Measurements from ENCODE around the gene NUDCD3. TPM values are rescaled to one million over a fixed set of nuclear protein-coding genes. Genes with fewer than 3 reads are reported as not detected.
"Not testable (repeated sequence)": the region's sequence is repeated elsewhere in the genome, so short reads cannot be mapped to it uniquely, and the experiment has no call there.

The NUDCD3 gene
- total RNA-seq, 1 donor from 2014 or later = 71.7 TPM

DNA sequence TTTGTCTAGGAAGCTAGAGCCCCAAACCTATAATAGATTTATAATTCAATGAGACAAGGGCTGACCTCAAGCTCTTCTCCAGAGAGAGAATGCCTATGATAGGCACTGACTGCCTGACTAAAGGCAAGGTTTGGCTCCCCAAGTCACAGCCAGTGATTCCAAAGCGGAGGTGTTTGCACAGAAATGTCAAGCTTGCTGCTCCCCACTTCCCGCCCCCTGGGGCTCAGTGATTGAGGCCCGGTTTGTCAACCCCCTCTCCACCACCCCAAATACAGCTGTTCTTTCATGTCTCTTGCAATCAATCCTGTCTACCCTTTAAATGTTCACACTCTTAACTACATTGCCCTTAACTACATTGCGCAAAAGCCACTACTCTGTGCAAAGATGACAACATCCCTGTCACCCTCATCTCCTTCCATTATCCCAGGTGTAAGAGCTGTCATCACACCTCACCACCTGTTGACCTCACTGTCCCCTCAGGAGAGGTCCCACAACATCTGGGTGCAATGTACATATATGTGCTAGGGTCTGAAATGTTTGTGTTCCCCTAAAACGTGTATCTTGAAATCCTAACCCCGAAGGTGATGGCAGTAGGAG, 58.0 kb downstream of the NUDCD3 start:
- Histone ChIP-seq H3K4me3 (ENCODE audit: low read depth, low read length) (no peak overlapping the region), H3K27me3 (ENCODE audit: control insufficient read depth, insufficient read depth, low read length) (no peaks in the 10 kb centered on the region), H3K36me3 (ENCODE audit: control insufficient read depth, insufficient read depth, low read length) (no peaks in the 10 kb centered on the region)
- no peak for DNase-seq (ENCODE audit: low read depth)
- TF ChIP-seq, protein P1, sequence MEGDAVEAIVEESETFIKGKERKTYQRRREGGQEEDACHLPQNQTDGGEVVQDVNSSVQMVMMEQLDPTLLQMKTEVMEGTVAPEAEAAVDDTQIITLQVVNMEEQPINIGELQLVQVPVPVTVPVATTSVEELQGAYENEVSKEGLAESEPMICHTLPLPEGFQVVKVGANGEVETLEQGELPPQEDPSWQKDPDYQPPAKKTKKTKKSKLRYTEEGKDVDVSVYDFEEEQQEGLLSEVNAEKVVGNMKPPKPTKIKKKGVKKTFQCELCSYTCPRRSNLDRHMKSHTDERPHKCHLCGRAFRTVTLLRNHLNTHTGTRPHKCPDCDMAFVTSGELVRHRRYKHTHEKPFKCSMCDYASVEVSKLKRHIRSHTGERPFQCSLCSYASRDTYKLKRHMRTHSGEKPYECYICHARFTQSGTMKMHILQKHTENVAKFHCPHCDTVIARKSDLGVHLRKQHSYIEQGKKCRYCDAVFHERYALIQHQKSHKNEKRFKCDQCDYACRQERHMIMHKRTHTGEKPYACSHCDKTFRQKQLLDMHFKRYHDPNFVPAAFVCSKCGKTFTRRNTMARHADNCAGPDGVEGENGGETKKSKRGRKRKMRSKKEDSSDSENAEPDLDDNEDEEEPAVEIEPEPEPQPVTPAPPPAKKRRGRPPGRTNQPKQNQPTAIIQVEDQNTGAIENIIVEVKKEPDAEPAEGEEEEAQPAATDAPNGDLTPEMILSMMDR (IDR thresholded peaks at IDR 0.05; ENCODE audit: insufficient read depth, low read length, poor library complexity, severe bottlenecking) = no peak

DNA sequence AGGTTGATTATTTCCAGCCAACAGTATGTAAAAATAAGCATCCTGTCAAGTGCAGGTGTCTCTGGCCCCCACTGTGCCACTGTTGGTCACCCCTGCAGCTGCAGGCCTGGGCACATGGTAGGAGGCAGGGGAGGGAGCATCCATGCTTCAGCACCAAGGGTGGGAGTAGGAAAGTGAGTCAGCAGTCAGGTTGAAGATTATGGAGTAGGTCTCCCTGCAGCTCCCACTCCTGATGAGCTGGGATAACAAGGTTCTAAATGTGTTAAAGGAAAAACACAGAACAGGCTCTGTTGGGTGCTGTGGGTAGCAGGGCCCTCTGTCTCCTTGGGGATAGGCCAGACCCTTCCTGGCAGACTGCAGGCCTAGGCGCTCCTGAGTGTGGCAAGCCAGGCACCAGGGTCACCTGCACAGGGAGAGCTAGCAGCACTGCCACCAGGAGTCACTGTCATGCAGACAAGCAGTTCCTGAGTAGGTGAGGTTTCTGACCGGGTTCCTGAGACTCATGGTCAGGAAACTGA, 59.3 kb downstream of the NUDCD3 start:
- no peak overlapping the region for H3K4me3 ChIP-seq (ENCODE audit: low read depth, low read length)
- H3K36me3 ChIP-seq (ENCODE audit: control insufficient read depth, insufficient read depth, low read length) = no peaks in the 10 kb centered on the region
- TF ChIP-seq, protein P1 (IDR thresholded peaks at IDR 0.05; ENCODE audit: insufficient read depth, low read length, poor library complexity, severe bottlenecking) = peak; percentile 48
- no peaks in the 10 kb centered on the region for H3K27me3 ChIP-seq (ENCODE audit: control insufficient read depth, insufficient read depth, low read length)
- DNase-seq (ENCODE audit: low read depth) = peak; percentile 16

DNA sequence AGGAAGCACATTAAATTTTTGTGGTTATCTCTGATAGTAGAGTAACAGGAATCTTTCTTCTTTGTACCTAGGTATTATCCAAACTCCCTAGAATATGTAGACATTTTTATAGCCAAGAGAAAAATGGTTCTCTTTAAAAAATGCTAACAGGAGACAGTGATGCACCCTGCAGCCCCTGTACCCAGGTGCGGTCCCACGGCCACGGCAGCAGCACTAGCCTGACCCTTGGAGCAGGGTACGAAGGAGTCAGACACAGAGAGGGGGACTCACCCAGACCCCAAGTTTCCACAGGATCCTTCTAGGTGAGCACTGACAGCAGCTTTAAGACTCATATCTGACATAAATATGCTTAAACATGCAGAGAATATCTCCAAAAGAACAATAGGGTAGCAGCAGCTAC, 60.4 kb downstream of the NUDCD3 start:
- Histone ChIP-seq H3K4me3 (ENCODE audit: low read depth, low read length) (no peak overlapping the region), H3K36me3 (ENCODE audit: control insufficient read depth, insufficient read depth, low read length) (no peaks in the 10 kb centered on the region), H3K27me3 (ENCODE audit: control insufficient read depth, insufficient read depth, low read length) (no peaks in the 10 kb centered on the region)
- no peak for DNase-seq (ENCODE audit: low read depth)
- TF ChIP-seq, protein P1 (IDR thresholded peaks at IDR 0.05; ENCODE audit: insufficient read depth, low read length, poor library complexity, severe bottlenecking) = no peak

DNA sequence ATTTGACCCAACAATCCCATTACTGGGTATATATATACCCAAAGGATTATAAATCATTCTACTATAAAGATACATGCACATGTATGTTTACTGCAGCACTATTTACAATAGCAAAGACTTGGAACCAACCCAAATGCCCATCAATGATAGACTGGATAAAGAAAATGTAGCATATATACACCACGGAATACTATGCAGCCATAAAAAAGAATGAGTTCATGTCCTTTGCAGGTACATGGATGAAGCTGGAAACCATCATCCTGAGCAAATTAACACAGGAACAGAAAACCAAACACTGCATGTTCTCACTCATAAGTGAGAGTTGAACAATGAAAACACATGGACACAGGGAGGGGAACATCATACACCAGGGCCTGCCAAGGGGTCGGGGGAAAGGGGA, 65.7 kb downstream of the NUDCD3 start:
- H3K36me3 ChIP-seq (ENCODE audit: control insufficient read depth, insufficient read depth, low read length); H3K4me3 ChIP-seq (ENCODE audit: low read depth, low read length): not testable (repeated sequence)

DNA sequence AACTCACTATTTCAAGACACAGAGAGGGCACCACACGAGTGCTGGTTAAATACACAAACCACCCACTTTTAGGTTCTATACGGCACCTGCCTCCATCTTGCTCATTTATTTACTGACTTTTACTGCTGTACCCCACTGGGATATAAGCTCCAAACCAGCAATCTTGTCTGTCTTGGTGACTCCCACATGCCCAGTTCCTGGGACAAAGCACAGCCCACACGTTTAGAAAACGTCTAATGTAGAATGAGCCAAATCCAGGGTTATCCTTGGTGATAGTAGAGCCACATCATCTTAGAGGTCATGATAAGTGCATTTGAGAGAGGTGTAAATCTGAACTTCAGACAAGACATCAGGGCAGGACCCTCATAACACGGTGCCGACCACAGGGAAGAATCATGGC, 73.5 kb downstream of the NUDCD3 start:
- no peak overlapping the region for H3K4me3 ChIP-seq (ENCODE audit: low read depth, low read length)

More for the DNA sequence above, 65.7 kb downstream of the NUDCD3 start:
- not testable (repeated sequence) for H3K27me3 ChIP-seq (ENCODE audit: control insufficient read depth, insufficient read depth, low read length); DNase-seq (ENCODE audit: low read depth)

DNA sequence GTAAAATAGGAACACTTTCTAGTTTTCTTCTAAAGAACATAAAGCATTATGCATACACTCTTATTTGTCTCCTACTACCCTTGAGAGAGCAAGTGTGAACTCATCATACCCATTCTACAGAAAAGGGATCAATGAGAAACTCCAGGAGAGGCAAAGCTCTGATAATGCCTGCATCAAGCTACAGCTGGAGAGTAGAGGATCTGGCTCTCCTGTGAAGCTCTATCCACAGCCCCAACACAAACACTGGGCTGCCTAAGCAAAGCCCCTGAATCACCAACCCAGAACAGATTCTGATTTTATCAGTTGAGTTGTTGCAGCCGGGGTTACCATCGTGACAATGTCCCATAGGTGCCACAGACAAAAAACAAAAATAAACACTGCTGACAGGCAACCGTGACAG, 74.9 kb downstream of the NUDCD3 start:
- H3K27me3 ChIP-seq (ENCODE audit: control insufficient read depth, insufficient read depth, low read length) = no peaks in the 10 kb centered on the region
- no peak overlapping the region for H3K4me3 ChIP-seq (ENCODE audit: low read depth, low read length)
- TF ChIP-seq, protein P1 (IDR thresholded peaks at IDR 0.05; ENCODE audit: insufficient read depth, low read length, poor library complexity, severe bottlenecking) = no peak
- peak; percentile 29 for DNase-seq (ENCODE audit: low read depth)
- H3K36me3 ChIP-seq (ENCODE audit: control insufficient read depth, insufficient read depth, low read length) = no peaks in the 10 kb centered on the region

More for the DNA sequence above, 73.5 kb downstream of the NUDCD3 start:
- Histone ChIP-seq H3K27me3 (ENCODE audit: control insufficient read depth, insufficient read depth, low read length) (no peaks in the 10 kb centered on the region), H3K36me3 (ENCODE audit: control insufficient read depth, insufficient read depth, low read length) (no peaks in the 10 kb centered on the region)
- TF ChIP-seq, protein P1 (IDR thresholded peaks at IDR 0.05; ENCODE audit: insufficient read depth, low read length, poor library complexity, severe bottlenecking) = no peak
- no peak for DNase-seq (ENCODE audit: low read depth)
